DND-41 (cell line): ENCODE data around the gene CCDC69.

ENCODE experiments used
- CTCF ChIP-seq: IDR thresholded peaks from 2 replicates; pipeline ENCODE4 v1.5.1; 2012; ENCODE audit warnings: borderline replicate concordance, low read length, moderate library complexity, mild to moderate bottlenecking; ENCODE audit not compliant: poor library complexity, severe bottlenecking; ENCODE audit errors: extremely low read depth
- EZH2 ChIP-seq: IDR thresholded peaks from 3 replicates; pipeline ENCODE4 v1.6.1; 2012; ENCODE audit warnings: borderline replicate concordance, low read depth, mild to moderate bottlenecking, moderate library complexity, low read length, inconsistent platforms; ENCODE audit not compliant: severe bottlenecking

GRCh38 chr5:151159649-151160373, 64.1 kb downstream of the CCDC69 start:
- TF ChIP-seq CTCF (no peak), EZH2 (no peak)
